NCI-H1048 (cell line): Measurements from ENCODE around the gene ITGAL.
A peak's percentile ranks its signal among the peaks of the same experiment; 100 is the strongest.

ENCODE experiments used
- DNase-seq: peaks from one replicate; lab custom pipeline; 2025; lab: John Stamatoyannopoulos, UW

The ITGAL gene

GRCh38 chr16:30541502-30542329 is 69.2 kb downstream of the ITGAL start:
- no peak for DNase-seq

GRCh38 chr16:30543067-30543466 is 70.5 kb downstream of the ITGAL start:
- no peak for DNase-seq

- no peak for DNase-seq
Observed at GRCh38 chr16:30546115-30546514, 73.6 kb downstream of the ITGAL start.

- no peak for DNase-seq
Observed at GRCh38 chr16:30548416-30549253, 76.1 kb downstream of the ITGAL start.

- no peak for DNase-seq
Observed at GRCh38 chr16:30551781-30552180, 79.2 kb downstream of the ITGAL start.

- DNase-seq: no peak
Observed at GRCh38 chr16:30552956-30553355, 80.4 kb downstream of the ITGAL start.

GRCh38 chr16:30553393-30553899 is 80.9 kb downstream of the ITGAL start:
- no peak for DNase-seq

- no peak for DNase-seq
Observed at GRCh38 chr16:30554557-30555314, 82.2 kb downstream of the ITGAL start.

GRCh38 chr16:30555315-30556124 is 83.0 kb downstream of the ITGAL start:
- no peak for DNase-seq

GRCh38 chr16:30556125-30556473 is 83.6 kb downstream of the ITGAL start:
- no peak for DNase-seq

GRCh38 chr16:30557707-30557956 is 85.1 kb downstream of the ITGAL start:
- no peak for DNase-seq

- peak; percentile 82 for DNase-seq
Observed at GRCh38 chr16:30557957-30558788, 85.6 kb downstream of the ITGAL start, which contains the start of gene ZNF764. Gene ZNF764 (minus strand): TSS chr16:30558374. CDS start chr16:30558182, 192 bp downstream.

- DNase-seq: no peak
Observed at GRCh38 chr16:30558789-30559377, 86.3 kb downstream of the ITGAL start.

- no peak for DNase-seq
Observed at GRCh38 chr16:30559690-30560089, 87.1 kb downstream of the ITGAL start.

GRCh38 chr16:30561089-30561816 is 88.7 kb downstream of the ITGAL start:
- DNase-seq: no peak

- DNase-seq: no peak
Observed at GRCh38 chr16:30562021-30562420, 89.5 kb downstream of the ITGAL start.

- no peak for DNase-seq
Observed at GRCh38 chr16:30565526-30565925, 93.0 kb downstream of the ITGAL start.

- DNase-seq: no peak
Observed at GRCh38 chr16:30565984-30566383, 93.4 kb downstream of the ITGAL start.

- DNase-seq: no peak
Observed at GRCh38 chr16:30566531-30566930, 94.0 kb downstream of the ITGAL start.
